Activated CD8-positive, alpha-beta memory T cell treated with anti-CD3 and anti-CD28 coated beads, Interleukin-2, amount 50 U/mL, for 24 hours (primary cell): Measurements from ENCODE around the gene VWA7.
A peak's percentile ranks its signal among the peaks of the same experiment; 100 is the strongest.
"Not testable (repeated sequence)": the region's sequence is repeated elsewhere in the genome, so short reads cannot be mapped to it uniquely, and the experiment has no call there.

Experiments
- DNase-seq: peaks from one replicate; pipeline ENCODE4 v3.0.0-alpha.2; 2020; ENCODE audit errors: extremely low read depth

The VWA7 gene

DNA sequence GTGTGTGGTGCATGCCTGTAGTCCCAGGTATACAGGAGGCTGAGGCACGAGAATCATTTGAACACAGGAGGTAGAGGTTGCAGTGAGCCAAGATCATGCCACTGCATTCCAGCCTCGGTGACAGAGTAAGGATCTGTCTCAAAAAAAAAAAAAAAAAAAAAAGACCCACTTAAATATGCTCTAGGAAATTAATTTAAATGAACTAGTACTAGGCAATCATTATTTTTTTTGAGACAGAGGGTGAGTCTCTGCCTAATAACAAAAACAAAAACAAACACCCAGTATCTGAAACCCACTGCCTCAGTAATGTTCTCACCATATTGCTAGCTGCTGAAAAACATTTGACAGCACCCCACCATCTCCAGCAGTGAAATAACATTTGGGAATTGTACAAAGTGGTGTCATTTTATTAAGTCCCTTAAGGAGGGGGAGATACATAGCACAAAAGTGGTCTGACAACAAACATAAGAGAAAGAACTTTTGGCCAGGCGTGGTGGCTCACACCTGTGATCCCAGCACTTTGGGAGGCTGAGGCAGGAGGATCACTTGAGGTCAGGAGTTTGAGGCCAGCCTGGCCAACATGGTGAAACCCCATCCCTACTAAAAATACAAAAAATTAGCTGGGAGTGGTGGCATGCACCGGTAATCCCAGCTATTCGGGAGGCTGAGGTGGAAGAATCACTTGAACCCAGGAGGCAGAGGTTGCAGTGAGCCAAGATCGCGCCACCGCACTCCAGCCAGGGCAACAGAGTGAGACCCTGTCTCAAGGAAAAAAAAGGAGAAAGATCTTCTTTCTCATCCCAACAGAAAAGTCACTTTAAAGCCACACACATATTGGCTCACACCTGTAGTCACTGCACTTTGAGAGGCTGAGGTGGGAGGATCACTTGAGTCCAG, 24.2 kb upstream of the VWA7 start:
- DNase-seq = not testable (repeated sequence)

DNA sequence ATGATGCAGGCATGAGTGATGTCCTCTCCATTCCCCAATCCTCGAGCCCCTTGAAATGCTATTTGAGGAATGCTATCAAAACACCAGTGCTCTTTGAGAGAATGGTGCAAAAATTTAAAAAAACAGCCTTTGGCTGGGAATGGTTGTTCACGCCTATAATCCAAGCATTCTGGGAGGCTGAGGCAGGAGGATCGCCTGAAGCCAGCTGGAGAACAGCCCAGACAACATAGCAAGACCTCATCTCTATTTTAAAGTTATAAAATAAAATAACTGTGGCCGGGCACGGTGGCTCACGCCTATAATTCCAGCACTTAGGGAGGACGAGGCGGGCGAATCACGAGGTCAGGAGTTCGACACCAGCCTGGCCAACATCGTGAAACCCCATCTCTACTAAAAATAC, 22.7 kb upstream of the VWA7 start:
- no peak for DNase-seq

DNA sequence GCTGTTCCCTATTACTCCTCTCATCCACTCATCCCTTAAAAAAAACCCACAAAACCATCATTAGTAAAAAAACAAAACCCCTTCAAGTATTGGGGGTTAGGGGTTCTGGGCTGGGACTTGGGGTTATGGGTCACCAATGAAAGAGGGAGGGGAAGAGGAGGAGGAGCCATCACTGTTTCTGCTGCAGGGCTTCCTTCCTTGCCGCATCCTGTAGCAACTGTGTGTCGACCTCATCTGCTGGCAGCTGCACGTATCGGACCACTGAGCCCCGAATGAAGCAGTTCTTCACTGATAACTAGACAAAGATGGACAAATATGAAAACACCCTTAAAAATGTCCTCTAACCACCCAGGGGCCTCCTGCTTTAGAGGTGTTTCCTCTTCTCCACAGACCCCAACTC, 20.5 kb upstream of the VWA7 start:
- DNase-seq = no peak

DNA sequence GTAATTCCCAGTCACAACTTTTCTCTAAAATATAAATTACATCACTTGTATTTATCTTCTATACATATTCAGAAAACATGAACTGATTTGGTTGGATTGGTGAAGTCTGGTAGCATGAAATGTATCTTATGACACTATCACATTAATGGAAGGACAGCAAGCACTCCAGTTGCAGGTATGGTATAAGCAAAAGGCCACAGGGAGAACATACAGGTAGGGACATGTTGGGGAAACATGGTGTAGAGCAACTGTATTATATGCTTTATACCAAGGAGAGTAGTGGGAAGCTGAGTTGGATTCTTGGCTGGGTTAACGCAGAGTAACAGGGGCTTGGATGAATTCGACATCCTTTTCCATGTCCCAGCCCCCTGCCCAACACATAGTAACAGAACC, 19.9 kb upstream of the VWA7 start:
- no peak for DNase-seq

DNA sequence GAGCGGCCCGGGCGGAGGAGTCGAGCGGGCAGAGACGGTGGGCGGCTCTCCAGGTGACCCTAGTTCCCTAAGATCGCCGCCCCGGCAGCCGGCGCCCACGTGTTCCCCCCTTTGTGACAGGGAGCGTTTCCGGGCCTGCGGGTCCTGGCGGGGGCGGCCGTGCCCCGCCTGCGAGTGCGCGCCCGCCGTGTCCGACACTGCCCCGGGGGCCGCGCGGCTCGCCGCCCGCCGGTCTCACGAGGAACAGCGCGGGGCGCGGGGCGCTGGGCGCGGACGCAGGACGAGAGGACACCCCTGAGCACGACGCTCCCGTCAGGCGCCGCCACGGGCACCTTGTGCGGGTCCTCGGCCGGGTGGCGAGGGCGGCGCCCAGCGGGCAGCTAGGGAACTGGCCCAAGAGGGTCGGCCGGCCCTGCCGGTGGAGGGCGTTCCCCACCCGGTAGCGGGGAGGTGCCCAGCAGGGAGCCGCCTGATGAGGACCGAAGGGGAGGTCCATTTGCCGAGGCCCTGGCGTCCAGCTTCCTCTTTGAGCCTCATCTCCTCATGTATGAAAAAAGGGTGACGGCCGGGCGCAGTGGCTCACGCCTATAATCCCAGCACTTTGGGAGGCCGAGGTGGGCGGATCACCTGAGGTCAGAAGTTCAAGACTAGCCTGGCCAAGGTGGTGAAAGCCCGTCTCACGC, 18.6 kb upstream of the VWA7 start, which contains the start of gene VARS1:
Gene VARS1, minus strand, starts transcription at position 137 of the 683 bp plus-strand sequence. CDS start 535 bp downstream, outside the sequence.
- DNase-seq = peak; percentile 60

DNA sequence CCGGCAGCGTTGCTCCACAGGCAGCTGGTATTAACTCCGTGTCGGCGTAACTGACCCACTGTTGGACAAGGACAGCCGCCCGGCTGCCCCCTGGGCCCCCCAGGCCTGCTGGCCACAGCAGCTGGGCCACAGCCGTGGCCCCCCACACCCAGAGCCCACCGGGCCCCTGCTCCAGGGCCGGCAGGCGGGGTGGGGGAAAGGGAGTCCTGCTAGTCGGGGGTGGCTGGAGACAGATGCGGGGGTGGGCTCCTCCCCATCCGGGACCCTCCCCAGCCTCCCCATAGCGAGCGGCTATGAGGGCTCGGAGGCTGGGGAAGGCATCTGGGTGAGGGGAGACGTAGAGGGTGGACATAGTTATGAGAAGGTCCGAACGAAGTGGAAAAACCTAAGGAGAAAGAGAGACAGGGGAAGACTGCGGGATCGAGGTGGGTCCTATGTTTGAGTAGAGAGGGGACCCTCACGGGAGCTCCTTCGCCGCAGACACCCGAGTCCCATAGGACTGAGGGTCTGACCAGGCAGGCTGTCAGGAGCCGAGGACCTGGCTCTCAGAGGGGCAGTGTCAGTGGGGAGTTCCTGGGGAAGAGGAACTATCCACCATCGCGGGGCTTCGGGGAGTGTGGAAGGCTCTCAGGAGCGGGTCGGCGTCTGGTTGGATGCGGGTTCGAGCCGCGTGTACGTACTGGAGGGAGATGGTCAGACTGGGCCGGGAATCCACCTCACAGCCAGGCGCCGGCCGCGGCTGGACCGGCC, 17.9 kb upstream of the VWA7 start:
- no peak for DNase-seq

DNA sequence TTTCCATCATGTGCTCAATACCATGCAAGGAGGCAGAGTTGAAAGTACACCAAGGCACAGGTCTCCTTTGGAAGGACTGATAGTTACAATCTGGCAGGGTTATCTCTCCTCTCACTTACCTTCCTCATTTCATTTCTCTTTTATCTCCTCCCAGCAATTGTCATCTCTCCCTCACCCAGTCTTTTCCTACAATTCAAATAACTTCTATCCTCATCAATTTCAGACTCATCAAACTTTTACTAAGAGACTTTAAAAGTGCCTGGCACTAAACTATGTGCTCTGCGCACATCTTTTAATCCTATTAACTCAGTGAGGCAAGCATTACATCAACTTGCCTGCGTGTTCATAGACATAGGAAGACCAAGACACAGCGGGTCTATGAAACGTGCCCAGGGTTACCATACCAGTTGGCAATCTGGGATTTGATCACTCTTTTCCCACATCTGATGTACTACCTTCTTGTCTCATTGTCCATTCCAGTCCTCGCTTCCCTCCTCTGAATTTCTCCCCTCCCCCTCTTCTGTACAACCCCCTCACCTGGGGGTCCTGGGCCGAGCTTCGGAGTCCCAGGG, 17.3 kb upstream of the VWA7 start:
- no peak for DNase-seq

DNA sequence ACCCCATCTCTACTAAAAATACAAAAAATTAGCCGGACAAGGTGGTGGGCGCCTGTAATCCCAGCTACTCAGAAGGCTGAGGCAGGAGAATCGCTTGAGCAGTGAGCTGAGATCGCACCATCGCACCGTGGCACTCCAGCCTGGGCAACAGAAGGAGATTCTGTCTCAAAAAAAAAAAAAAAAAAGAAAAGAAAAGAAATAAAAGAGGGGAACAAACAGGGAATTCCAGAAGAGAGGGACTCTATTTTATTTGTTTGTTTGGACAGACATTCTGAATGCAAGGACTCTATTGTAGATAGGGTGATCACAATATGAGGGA, 16.8 kb upstream of the VWA7 start:
- DNase-seq = not testable (repeated sequence)

DNA sequence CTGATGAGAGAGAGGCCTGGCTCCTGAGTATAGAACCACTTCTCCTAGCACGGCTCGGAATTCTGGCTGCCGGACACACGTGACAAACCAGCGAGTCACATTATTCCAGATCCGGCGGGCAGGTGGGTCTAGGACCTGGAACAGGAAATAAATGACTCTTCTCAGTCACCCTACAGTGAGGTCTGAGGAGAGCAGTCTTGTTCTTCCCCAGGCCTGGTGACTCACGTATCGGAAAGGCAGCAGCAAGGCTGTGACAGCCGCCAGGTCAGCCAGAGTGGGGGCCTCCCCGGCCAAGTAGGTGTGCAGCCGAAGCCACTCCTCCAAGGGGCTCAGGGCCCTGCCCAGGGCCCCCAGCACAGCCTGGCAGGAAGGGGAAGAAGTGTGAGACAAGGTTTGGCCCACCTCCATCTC, 15.6 kb upstream of the VWA7 start:
- DNase-seq = no peak

DNA sequence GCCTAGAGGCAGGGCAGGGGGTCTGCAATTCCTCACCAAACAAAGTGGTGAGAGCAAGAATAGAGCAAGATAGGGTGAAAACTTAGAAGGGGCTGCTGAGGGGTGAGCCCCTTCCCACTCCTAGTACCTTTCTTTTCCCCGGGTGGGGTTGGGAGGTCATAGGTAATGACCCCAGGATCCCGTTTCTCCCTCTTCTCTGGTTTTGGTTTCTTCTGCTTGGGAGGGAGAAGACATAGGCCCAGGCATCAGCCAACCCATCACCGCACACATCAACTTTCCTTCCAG, 14.9 kb upstream of the VWA7 start:
- no peak for DNase-seq

DNA sequence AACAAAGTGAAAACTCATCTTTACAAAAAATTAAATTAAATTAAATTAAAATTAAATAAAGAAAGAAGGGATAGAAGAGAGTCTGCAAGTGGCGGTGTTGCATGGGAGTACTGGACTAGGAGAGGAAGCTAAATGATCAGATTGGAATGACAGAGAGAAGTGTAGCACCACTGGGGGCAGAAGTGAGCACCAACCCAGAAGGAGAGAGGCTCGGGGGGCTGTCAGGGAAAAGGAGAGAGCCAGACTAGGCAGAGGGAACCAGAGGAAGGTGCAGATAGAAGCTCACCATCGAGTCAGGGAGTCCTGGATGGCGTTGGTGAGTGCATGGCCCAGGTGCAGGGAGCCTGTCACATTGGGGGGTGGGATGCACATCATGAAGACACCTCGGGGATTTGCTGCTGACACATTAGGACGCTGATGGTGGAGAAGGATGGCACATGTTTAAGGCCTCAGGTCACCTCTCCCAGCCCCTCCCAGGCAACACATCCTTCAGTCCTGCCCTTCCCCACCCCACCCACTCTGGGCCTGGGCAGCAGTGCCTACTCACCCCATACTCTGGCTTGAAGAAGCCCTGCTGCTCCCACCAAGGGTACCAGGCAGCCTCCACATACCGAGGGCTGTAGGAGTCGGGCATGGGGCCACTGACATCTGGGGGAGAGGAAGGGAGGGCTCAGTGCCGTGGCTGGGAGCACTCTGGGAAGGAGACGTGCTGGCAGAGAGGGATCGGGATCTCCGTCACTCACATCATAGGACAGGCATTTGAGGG, 14.4 kb upstream of the VWA7 start:
- no peak for DNase-seq

DNA sequence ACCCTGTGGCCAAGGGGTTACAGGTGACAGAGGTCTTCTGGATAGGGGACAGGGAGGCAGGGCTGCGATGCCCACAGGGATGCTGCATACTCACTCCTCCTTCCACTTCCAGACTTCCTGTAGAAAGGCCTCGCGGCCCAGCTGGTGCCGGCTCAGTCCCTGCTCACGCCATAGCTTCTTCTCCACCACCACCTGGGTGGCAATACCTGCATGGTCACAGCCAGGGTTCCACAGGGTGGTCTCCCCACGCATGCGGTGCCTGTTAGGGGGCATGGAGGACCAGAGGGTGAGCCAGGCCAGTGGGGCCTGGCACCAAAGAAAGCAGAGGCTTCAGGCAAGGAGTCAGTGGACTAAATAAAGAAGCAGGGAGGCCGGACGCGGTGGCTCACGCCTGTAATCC, 8.3 kb upstream of the VWA7 start:
- DNase-seq = no peak

DNA sequence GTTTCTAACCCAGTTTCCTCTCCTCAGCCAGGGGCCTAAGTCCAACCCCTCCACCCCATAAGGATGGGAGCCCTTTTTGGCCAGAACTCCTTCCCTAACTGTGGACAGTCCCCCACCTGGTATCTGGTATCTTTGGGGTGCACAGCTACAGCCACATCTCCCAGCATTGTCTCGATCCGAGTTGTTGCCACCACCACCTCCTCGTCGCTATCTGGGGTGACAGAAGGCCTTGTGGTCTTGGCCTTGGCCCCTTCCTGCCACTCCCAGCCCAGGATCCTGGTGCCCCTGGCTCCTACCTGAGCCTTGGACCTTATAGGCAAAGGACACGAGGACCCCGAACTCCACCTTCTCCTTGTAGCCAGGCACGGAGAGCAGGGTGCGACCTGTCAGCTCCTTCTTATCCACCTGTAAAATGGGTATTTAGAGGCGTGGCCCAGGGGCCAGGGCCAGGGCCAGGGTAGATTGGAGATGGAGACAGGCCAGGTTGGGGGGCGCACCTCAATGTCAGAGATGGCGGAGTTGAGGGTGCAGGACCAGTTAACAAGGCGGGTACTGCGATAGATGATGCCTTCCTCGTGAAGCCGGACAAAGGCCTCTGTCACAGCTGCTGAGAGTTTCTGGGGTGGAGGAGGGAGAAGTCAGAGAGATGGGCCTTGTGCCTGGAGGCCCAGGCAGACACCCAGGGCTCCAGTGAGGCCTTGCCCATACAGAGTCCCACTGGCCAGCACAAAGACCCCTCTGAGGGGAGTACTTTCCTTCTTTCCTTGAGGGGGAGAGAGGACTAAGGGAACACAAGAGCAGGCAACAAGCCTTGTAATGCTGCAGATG, 7.2 kb upstream of the VWA7 start:
- no peak for DNase-seq

DNA sequence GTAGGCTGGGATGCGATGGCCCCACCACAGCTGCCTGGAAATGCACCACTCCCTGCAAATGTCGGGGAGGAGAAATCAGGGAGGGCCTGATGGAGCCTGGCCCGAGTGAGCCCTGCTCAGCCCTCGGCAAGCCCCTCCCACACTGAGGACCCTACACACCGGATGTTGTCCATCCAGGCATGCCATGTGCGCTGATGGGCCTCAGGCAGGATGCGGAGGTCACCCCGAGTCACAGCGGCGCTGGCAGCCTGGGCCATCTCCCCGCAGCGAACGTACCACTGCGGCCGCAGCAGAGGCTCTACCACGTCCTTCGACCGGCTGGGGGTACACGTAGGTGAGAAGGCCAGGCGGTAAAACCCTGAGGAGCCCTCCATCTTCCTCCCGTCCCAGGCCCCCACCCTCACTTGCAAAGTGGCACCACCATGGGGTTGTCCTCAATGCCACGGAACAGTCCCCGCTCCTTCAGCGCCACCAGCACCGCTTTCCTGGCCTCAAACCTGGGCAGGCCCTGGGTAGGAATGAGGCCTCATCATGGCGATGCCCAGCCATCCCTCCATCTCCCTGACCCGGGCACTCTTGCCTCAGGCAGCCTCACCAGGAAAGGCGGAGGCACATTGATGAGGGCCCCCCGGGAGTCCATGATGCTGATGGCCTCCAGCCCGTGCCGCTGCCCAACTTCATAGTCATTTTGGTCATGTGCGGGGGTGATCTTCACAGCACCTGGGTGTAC, 5.2 kb upstream of the VWA7 start:
- DNase-seq = no peak

DNA sequence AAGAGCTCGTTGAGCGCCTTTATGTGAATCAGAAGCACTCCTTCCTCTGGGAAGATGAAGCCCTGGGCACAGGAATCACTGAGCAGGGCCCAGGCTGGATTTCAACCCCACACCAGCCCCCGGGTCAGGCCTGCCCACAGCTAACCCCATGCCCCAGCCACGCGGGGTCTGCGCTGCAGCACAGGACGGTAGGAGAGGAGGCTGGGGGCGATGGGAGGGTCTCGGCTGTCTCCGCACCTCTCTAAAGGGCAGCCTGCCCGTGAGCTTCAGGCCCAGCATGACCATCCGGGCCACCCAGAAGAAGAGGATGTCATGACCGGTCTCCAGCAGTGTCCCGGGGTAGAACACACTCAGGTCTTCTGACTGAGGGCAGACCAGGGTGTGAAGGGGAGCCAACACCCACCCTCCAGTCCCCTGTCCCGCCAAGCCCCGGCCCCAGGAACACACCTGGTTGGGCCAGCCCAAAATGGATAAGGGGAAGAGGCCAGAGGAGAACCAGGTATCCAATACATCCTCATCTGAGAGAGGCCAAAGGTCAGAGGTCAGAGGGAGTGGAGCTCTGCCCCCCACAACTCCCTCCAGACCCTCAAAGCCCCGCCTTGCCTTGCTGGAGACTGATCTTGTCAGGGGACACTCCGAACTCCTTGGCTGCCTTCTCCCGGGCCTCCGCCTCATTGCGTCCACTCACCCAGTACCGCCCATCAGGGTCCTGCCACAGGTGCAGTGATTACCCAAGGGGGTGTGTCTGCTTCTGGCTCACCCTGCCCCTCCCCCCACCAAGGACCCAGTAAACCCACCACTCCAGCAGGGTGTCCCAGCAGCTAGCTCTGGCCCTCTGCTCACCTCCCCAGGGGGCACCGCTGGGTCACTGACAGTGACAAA, 4.4 kb upstream of the VWA7 start:
- no peak for DNase-seq

DNA sequence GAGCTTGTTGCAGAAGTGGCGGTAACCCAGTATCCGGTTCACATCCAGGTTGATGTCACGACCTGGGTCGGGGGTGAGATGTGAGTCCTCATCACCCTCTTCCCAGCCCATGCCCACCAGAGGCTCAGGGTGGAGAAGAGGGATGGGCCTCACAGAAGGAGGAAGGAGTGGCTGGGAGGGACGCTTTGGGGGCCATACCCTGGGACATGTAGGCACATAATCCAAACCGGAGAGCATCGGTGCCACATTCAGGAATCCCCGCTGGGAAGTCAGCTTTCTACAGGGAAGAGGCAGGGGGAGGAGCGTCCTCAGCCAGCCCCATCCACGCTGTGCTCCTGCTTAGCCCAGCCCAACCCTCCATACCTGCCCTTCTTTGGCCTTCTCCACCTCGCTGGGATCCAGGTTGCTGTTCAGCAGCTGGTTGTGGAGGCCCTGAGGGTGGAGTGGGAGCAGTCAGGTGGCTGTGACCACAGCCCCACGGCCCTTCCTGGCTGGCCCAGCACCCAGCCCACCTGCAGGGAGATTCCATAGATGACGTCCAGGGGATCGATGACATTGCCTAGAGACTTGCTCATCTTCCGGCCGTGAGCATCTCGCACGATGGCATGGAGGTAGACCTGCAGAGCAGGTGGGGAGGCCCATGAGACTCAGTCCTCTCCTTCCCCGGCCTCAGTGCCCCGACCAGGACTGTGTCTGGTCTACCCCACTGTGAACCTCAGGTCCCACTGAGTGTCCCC, 3.5 kb upstream of the VWA7 start:
- DNase-seq = no peak

DNA sequence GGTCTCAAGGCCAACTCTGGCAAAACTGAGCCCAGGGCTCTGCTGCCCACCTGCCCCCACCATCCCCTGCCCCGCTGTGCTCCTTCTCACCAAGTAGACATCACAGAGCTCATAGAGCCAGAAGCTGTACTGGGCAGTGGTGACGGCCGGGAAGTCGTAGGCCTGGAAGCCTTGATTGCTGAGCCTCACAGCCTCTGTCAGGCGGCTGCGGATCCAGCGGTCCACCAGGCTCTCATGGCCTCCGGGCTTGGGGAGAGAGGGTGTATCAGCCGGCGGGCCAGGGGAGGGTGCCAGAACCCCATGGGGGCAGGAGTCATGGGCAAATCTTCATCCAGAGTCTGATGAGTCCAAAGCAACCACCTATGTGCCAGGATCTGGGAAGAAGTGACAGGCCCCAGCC, 2.8 kb upstream of the VWA7 start:
- no peak for DNase-seq
